NCI-H1417 treated with DMSO at 0.1 percent for 48 hours (cell line): ENCODE results near the gene ITGA11.

Source experiments
- DNase-seq: peaks from one replicate; lab custom pipeline; 2025; lab: John Stamatoyannopoulos, UW

Gene ITGA11

DNA sequence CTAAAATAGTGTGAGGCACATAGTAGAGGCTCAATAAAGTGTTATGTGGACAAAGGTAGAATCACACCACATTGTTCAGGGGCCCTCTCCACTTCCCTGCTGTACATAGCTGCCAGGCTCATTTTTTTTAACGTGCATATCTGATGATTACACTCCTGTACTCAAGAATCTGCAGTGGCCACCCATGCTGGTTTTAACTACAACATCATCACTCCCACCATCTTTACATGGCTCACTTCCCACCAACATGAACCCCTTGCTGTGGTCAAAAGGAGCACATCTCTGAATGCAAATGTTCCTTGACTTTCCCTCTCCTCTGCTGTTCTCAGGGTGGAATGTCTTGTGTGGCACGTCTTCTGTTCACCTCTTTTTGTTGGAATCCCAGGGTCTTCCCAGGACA is 77.7 kb downstream of the ITGA11 start:
- DNase-seq, result no peak

DNA sequence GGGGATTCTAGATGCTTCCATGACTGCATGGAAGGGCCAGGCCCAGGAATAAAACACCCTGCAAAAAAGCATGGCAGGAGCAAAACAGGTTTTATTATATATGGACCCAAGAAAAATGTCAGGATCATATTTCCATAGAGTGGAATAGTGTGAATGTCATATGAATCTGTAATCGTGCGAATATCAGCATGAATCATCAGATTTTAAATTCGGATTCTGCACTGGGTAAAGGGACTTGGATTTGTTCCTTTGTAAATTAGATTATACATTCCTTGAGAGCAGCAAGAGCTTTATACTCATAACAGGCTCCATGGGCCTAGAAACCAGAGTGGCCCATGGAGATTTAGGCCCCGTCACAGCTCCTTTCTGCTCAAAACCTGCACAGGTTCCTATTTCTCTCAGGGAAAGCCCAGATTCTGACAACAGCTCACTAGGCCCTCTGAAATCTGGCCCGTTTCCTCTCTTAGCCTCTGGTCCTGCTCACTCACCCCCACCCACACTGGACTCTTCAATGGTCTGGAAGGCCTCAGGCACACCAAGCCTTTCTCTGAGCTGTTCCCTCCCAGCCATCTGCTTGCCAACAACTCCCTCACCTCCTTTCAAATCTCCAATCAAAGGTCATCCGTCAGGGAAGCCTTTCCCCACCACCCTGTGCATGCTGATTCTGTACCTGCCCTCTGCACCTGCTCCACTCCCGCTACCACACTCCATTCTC is 78.4 kb downstream of the ITGA11 start:
- no peak for DNase-seq

DNA sequence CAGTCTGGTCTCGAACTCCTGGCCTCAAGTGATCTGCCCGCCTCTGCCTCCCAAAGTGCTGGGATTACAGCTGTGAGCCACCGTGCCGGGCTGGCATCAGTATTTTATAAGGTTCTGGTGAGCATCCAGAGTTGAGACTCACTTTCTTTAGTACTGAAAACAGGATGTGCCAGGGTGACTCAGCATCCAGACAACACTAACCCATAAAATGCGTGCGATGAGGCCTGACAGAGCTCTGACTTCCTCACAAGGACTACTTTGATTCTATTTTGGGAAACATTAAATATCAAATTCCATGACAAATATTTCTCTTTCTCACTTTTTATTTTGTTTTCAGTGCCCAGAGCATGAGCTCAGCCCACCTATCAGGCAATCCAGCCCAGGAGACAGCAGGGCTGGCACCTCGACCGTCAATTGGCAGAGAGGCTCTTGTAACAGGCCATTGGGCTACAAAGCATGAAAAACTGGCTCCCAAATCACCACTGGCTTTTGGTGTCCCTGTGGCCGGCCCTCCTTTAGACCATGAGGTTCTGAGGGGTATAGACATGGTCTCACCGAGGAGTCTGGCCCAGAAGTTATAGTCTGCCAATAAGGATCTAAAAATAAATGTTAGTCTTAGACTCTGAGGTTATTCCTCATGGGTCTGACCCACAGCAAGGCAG is 79.4 kb downstream of the ITGA11 start:
- DNase-seq, result no peak

DNA sequence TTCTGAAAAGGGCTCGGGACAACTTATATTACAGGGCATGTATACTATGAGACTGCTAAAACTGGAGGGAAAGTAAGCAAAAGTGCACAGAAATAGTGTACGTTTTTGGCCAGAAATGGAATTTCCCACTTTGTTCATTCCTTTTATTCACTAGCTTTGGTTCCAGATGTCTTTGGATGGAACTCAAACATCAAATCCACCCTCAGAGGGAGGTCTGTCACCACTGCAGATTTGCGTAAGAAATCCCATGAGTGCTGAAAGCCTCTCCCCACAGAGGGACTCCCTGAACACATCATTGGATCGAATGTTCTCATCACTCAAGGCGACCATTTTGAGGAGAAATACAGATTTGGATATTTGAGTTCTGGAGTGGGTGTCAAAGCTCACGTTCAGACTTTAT is 82.8 kb downstream of the ITGA11 start:
- DNase-seq, result no peak

DNA sequence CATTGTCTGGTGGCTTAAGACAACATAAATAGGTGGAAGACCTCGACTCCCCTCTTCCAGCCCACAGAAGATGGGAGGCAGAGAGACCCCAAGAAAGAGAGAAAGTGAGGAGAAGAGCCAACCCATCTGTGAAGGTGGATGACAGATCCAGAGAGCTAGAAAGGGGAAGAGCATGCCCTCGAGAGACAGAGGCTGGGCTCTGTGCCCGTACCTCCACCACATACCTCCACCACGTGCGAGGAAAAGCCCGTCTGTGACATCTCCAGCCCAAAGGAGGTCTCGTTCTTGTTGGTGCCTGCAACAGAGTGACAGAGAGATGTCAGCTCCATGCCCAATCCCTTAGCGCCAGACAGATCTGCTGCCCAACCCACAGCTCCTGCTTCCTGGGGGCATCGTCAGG is 83.4 kb downstream of the ITGA11 start:
- DNase-seq, result no peak

DNA sequence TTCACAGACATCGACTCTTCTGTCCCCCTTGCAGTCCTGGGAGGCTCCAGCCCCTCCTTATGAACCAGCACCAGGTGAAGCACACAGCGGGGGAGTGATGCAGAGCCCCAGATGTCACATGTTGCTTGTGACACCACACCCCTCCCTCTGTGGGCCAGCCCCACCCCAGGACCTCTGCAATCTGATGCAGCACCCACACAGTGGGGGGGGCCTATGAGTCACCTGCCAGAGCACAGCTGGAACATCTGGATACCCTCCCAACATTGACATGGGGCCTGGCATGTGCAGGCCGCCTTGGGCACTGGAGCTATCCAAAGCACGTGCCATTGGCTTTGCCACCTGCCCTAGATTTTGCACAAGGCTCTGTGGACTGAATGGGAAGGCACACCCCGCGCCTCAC is 83.9 kb downstream of the ITGA11 start:
- DNase-seq, result no peak

DNA sequence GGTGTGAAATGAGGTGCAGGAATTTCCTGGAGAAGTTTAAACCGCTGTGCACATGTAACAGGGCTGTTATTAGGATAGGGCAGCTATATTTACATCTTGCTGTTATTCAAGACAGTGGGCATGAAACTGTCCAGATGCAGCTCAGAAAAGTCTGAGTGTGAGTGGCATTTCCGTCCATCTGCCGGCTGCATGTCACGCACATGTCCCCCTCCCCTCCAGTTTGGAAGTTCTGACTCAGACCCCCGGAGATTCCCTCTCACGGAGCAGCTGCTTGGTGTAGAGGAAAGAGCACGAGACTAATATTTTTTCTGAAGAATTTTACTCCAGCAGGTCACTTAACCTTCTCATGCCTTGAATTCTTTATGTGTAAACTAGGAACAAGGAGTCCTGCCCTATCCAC is 84.6 kb downstream of the ITGA11 start:
- no peak for DNase-seq

DNA sequence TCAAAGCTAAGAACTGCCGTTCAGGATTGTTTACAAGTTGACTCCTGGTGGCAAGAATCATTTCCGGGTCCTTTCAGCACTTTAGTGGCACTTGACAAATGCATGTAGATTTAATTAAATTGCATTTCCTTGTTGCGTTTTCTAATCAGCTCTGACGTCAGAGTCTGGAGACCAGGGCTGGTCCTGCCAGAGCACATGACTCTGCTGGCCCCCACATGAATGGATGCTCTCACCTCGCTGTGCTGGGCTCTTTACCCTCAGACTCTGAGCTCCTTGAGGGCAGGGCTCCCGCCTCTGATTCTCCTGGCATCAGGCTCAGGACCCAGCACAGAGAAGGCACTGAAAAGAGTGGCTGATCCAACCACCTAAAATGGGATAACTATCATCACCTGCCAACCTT is 85.0 kb downstream of the ITGA11 start:
- DNase-seq, result no peak

DNA sequence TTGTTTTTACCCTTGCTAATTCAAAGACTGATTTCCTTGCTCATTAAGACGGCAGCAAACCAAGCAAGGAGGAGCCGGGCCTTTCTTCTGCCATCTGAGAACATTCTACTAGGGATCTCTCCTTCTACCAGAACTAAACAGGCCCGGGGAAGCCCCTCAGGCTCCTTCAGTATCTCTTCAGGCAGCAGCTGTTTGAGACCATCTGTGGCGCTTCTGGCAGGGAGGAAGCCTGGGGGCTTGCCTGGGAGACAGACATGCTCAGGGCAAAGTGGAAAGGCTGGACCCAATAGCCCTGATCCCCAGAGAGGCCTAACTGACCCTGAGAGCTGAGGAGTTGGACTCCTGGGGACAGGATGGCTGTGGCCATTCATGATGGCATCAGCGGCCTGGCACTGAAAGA is 86.5 kb downstream of the ITGA11 start:
- no peak for DNase-seq

DNA sequence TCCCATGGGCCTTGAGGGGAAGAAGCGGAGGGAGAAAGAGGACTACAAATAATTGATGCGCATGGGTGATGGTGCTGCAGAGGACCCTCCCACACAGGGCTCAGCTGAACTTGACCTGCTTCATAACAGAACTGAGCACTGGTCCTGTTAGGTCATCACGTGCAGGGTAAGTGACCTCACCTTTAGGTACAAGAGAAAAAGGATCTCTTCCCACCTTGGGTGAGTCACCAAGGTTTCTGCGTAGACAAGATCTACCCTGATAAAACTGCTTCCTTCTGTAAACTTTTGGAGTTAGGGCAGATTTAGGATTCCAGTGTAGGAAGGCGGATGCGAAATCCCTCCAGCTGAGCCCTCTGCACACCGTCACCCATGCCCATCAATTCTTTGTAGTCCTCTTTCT is 87.4 kb downstream of the ITGA11 start:
- no peak for DNase-seq

DNA sequence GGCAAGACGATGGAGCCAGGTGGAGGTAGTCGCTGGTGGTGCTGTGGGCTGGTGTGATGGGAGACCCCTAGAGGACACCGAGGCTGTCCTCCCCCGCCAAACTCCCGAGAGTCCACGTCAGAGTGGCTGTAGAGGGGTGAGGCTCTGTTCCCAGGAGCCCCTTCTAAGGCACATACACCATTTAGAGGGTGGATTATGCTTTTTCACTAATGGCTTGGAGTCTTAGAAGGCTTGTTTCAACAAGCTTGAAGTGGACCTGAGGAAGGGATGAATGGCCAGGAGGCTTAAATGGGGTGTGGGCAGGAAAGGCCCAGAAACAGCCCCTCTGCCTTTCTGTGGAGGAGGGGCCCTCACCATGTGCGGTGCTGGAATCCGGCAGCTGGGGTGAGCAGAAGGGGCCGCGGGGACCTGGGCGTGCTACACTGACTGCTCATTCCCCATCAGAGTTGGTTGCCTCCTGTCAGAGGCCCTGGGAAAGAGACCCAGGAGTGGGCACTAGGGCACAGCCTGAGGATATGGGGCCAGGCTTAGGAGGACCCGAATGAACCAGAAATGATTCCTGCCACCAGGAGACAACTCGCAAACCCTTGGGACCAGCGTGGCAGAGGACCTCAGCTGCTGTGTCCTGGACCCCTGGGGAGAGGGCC is 88.3 kb downstream of the ITGA11 start:
- DNase-seq, result no peak

DNA sequence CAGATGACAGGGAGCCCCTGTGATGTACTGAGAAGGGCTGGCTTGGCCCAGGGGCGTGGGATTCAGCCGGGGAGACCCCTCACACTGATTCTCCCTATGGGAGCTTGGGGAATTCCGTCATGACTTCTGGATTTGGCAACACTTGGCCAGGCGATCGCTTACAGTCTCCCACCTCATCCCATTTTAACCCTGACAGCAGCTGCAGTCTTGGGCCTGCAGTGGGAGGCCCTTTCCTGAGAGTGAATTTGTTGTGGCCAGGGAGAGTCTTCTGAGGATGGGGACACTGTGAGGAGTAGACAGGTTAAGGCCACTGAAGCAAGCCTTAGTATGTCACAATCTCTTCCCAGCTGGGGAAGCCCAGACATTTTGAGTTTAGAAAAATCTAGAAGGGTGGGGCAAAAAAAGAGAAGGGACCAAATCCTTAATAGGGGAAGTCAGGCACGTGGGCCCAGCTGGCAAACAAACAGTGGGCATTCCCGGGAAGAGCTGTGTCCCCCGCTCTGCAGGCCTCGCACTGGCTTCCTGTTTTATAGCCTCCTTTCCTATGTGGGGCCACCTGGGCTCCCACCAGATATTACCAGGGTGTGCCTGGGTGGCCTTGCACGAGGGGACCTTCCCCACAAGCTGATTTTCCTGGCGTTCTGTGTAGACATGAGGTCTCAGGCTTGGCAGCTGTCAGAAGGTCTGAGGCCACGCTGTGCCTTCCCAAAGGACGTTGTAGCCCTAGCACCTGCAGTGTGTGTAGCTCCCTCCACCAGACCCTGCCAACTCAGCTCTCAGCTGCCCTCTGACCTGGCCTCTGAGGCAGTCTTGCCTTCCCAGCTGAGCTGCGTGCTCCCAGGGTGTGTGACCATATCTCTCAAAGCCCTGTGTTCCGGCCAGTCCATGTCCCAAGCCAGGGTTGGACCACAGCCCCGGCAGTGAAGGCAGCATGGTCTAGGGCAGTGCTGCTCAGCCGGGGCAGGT is 89.9 kb downstream of the ITGA11 start:
- no peak for DNase-seq

DNA sequence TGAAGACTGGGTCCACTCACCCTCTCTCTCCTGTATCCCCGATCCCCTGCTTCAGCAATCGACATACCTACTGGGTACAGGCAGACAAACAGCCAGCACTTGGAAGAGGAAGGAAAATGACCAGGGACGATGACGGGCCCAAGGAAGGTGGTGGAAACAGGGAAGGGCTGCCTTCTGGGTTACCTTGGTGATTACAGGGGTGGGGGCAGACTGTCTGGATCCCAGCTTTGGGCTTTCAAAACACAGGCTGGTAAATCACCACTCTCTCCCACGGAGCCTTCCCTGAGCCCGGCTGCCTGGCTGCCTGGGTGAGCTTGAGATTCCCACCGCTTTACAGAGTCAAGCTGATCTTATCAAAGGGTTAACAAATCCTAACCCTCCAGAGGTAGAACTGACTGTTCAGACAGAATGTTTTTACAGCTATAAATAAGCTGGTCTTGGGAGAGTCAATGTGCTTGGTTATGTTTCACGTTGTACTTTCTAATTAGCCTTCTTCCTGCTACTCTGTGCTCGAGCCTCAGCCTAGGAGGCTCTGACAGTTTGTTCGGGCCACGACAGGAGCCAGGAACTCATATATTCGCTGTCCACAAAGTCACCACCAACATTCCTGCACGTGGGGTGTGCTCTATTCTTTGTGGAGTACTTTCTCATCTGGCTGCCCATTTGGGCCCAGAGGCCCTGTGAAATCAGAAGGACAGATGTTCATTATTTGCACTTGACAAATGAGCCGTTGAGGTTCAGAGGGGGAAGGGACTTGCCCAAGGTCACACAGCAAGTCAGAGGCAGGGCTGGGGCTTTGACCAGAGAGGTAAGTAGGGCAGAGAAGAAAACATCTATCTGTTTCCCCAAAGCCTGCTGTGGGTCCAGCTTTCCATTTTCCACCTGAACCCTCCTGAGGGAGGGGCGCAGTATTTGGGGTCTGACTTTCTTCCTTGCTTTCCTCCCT is 91.0 kb downstream of the ITGA11 start:
- no peak for DNase-seq

DNA sequence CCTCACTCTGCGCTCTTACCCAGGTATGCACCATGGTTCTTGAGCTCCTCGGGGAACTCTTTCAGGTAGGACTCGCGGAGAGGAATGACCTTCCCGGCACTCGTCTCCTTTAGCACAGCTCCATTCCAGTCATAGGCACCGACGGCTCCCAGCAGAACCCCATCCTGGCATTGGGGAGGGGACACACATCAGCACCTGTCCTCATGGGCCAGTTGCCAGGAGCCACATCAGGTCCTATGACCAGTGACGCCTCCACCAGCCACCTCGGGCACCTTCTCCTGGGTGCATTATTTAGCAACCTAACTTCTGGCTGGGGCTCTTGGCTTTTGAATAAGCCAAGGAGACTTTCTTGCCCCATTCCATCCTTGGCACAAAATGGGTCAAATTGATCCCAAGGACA is 92.5 kb downstream of the ITGA11 start:
- DNase-seq, result no peak

DNA sequence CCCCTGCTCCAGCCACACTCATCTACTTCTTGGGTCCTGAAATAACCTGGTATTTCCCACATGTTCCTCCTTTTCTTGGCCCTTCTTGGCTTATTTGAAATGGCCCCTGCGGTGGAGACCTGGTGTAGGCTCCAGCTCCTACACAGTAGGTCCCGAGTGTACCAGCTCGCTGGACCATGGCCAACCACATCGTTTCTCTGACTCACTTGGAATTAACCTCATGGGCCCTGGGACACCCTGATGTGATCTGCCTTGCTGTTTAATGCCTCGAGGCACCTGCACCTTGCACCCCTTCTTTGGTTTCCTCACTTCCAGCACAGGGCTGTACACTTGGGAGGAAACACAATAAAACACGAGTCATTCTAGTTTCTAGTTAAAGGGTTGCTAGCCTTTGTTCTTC is 94.1 kb downstream of the ITGA11 start:
- no peak for DNase-seq

DNA sequence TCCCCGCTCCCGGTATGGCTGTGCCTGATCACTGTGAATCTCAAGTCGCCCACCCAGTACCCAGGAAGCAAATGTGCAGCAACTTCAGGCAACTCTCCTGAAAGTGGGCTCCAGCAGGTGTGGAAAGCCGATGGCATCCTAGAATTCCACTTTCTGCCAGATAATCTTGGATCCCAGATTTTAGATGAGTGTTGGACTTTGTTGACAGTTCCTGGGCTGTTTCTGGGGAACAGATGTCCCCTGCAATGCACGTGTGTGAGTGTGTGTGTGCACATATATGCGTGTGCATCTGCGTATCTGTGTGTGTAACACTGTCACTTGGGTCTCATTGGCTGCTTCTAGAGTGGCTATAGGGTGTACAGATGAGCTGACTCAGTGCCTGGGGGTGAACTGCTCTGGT is 95.4 kb downstream of the ITGA11 start:
- no peak for DNase-seq

DNA sequence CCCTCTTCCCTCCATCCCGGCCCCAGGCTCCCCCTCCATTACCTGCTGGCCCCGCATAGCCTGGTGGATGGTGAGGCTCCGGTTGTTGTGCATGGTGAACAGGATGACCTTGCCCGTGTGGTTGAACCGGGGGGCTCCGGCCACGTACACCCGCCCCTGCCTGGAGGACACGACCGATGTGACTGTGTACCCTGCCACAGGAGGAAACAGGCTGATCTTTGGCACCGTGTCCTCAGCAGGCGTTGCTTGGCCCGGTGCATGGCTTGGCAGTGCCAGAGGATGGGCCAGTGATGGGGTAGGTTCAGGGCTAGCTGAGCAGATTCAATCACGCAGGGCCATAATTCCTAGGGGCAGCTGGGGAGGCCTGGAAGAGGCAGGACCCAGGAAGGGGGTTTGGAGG is 96.3 kb downstream of the ITGA11 start:
- no peak for DNase-seq

DNA sequence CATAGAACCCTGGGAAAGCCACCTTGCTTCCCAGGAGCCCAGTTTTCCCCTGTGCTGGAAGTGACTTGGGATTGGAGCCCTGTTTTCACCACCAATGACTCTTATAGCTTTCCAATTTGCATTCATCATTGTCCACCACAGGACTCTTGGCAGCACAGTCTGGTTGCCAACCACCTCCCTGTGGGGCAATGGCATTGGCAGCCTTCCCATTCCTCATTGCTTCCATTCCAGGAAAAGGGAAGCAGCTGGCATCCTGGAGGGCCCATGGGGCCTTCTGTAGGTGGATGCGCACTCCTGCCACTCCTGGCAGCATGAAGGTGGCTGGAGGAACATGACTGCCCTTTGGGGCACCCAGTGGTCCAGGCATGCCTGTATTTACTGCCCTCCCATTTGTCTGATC is 96.7 kb downstream of the ITGA11 start:
- no peak for DNase-seq

DNA sequence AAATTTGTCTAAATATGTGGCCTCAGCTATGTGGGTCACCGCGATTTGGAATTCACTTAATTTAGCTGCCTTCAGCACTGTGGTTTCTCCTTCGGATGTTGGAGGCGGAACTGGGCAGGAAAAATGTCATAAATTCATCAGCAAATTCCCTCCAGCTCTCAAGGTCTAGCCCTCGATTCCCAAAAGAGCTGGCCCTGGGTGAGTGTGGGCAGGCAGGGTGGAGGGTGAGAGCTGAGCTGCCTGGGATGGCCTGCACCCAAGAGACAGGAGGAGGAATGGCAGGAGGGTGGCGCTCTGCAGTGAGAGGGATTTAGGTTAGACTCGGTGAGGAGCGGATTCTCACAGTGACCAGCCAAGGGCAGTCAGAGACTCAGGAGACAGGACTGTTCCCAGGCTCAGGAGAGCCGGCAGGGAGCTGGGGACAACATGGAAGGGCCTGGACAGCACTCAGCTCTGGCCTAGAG is 97.3 kb downstream of the ITGA11 start:
- DNase-seq, result no peak

DNA sequence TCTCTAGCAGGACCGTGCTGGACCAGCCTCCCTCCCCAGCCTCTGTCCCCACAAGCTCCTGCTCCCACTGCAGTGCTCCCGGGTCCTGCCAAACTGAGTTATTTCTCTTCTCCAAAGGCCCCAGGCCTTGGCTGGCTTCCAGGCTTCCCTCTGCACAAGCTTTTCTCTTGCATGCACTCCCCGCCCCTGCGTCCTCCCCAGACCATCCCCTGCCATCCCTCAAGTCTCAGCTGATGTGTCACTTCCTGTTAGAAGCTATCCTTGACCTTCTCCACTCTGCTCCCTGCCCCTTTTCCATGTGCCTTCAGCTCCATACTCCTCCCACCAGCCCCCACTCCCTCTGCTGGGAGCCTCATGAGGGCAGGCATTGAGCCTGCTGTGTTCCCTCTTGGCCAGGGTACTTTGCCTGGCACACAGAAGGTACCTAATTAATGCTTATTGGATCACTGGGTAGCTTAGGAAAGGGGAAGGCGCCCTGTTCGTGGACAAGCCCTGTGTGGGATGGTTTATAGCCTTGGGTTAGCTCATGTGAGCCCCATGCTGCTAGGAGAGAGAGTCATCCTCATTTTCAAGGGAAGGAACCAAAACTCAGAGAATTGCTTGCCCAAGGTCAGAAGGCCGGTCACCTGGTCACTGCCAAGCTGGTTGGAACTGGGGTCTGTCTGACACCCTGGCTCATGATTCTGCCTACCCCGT is 98.0 kb downstream of the ITGA11 start:
- no peak for DNase-seq

DNA sequence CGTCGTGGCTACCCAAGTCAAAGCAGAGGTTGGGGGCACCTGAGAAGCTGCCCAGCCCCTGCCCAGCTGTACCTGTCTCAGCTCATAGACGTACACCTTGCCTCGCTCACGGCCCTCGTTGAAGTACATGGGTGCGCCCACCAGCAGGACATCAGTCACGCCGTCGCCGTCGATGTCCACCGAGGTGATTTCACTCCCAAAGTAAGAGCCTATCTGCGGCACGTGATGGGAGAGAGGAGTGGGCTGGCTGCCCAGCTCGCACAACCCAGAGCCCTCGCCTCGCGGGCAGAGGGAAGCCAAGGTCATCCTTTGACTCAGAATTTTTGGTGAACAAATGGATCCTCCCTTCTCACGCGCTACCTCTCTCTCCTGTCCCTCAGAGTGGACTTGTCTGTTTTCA is 99.7 kb downstream of the ITGA11 start:
- no peak for DNase-seq
